Endothelial cell of umbilical vein (primary cell): ENCODE data around the gene ZBP1. TPM values are rescaled to one million over a fixed set of nuclear protein-coding genes. Genes with fewer than 3 reads are reported as not detected.

Experiments
- BruUV-seq: library from RNA; stranded (reverse); fragments of 400-500 nt; replicated peaks from 2 replicates; lab custom pipeline; 2021; lab: Mats Ljungman, UMichigan
- CTCF ChIA-PET: fragments of 300-600, 350-600 bp; sonication (Branson Sonifier 250); formaldehyde crosslinking; loops from one replicate; lab custom pipeline; 2021; ENCODE audit warnings: antibody characterized with exemption, inconsistent platforms; lab: Charles Lee
- POLR2A ChIA-PET: fragments of 300-600, 350-600 bp; sonication (Branson Sonifier 250); formaldehyde crosslinking; loops from one replicate; lab custom pipeline; 2021; ENCODE audit warnings: antibody characterized with exemption, inconsistent platforms; lab: Charles Lee
- DNase-seq: peaks from one replicate; pipeline ENCODE4 v3.0.0-alpha.2; 2011; ENCODE audit warnings: low read depth, low spot score
- FAIRE-seq: peaks from 2 replicates; lab custom pipeline; 2011; peaks lifted over from hg19 to GRCh38; lab: Jason Lieb, UNC
- H2AFZ ChIP-seq: 2 replicates; pipeline ENCODE4 v1.6.0; 2012; ENCODE audit warnings: low read depth, low read length, control low read depth, inconsistent platforms
- H3K27ac ChIP-seq: 2 replicates; pipeline ENCODE4 v1.5.1; 2011; ENCODE audit warnings: low read depth, mild to moderate bottlenecking, control low read depth, low read length, moderate library complexity; ENCODE audit not compliant: insufficient read depth
- H3K27me3 ChIP-seq, 2 experiments: 2 replicates each; pipeline versions ENCODE4 v1.6.0 to v1.6.1; 2011; ENCODE audit warnings: low read length in 2 of 2, mixed read lengths in 1 of 2; ENCODE audit not compliant: control insufficient read depth in 2 of 2, insufficient read depth in 2 of 2
- H3K36me3 ChIP-seq, 2 experiments: 2 replicates in 1 of 2; 3 replicates in 1 of 2; pipeline ENCODE4 v1.5.1; 2011; ENCODE audit warnings: low read length in 2 of 2, mild to moderate bottlenecking in 1 of 2, moderate library complexity in 1 of 2; ENCODE audit not compliant: control insufficient read depth in 2 of 2, insufficient read depth in 2 of 2; ENCODE audit errors: extremely low read depth in 1 of 2
- H3K4me1 ChIP-seq: 3 replicates; pipeline ENCODE4 v1.5.1; 2011; ENCODE audit warnings: mild to moderate bottlenecking, low read length; ENCODE audit not compliant: control insufficient read depth, insufficient read depth; ENCODE audit errors: extremely low read depth
- H3K4me2 ChIP-seq: 2 replicates; pipeline ENCODE4 v1.6.1; 2011; ENCODE audit warnings: low read length, control low read depth, mixed read lengths; ENCODE audit not compliant: insufficient read depth
- H3K4me3 ChIP-seq, 3 experiments: fragments of 200-600 bp in 1 of 3; sonication (generic), shearing (Covaris generic) in 1 of 3; replicated peaks in 1 of 3; 2 replicates each; pipeline ENCODE4 v1.5.1; 2011 to 2016; ENCODE audit warnings: control low read depth in 3 of 3, low read length in 3 of 3, mild to moderate bottlenecking in 2 of 3, inconsistent platforms in 1 of 3, low read depth in 1 of 3, moderate library complexity in 1 of 3; ENCODE audit not compliant: insufficient read depth in 1 of 3
- H3K79me2 ChIP-seq: 2 replicates; pipeline ENCODE4 v1.6.0; 2012; ENCODE audit warnings: low read length, inconsistent platforms; ENCODE audit not compliant: control insufficient read depth, insufficient read depth
- H3K9ac ChIP-seq: replicated peaks from 2 replicates; pipeline ENCODE3; 2011; ENCODE audit warnings: low read length, control low read depth; ENCODE audit not compliant: insufficient read depth; ENCODE audit errors: extremely low read depth
- H3K9me1 ChIP-seq: replicated peaks from 3 replicates; pipeline ENCODE4 v1.6.0; 2011; ENCODE audit warnings: mild to moderate bottlenecking, low read length; ENCODE audit not compliant: control insufficient read depth, insufficient read depth; ENCODE audit errors: extremely low read depth
- H3K9me3 ChIP-seq: replicated peaks from 2 replicates; pipeline ENCODE4 v1.5.1; 2012; ENCODE audit warnings: low read length, inconsistent platforms; ENCODE audit not compliant: control insufficient read depth, insufficient read depth
- H4K20me1 ChIP-seq: replicated peaks from 2 replicates; pipeline ENCODE3; 2011; ENCODE audit warnings: mild to moderate bottlenecking, low read length; ENCODE audit not compliant: control insufficient read depth, insufficient read depth; ENCODE audit errors: extremely low read depth
- EZH2 ChIP-seq: IDR thresholded peaks from 2 replicates; pipeline ENCODE4 v1.6.1; 2012; ENCODE audit warnings: borderline replicate concordance, low read depth, mild to moderate bottlenecking, moderate library complexity, low read length, inconsistent platforms; ENCODE audit not compliant: severe bottlenecking
- FOS ChIP-seq: IDR thresholded peaks from 2 replicates; pipeline ENCODE4 v1.6.1; 2011; ENCODE audit warnings: mild to moderate bottlenecking, low read length, moderate library complexity, borderline replicate concordance; ENCODE audit not compliant: insufficient read depth
- GATA2 ChIP-seq: IDR thresholded peaks from 2 replicates; pipeline ENCODE4 v1.7.0; 2011; ENCODE audit warnings: low read depth, mild to moderate bottlenecking, moderate library complexity, mixed read lengths, low read length; ENCODE audit not compliant: insufficient read length, insufficient read depth
- JUN ChIP-seq: IDR thresholded peaks from 2 replicates; pipeline ENCODE4 v1.6.1; 2011; ENCODE audit warnings: borderline replicate concordance, low read depth; ENCODE audit not compliant: insufficient read length, insufficient read depth
- MAX ChIP-seq: IDR thresholded peaks from 2 replicates; pipeline ENCODE4 v1.6.1; 2011; ENCODE audit not compliant: insufficient read depth, insufficient read length
- POLR2A ChIP-seq: IDR thresholded peaks from 2 replicates; pipeline ENCODE4 v1.6.1; 2012; ENCODE audit warnings: low read depth, mild to moderate bottlenecking, control low read depth, low read length
- POLR2AphosphoS5 ChIP-seq: IDR thresholded peaks from 2 replicates; pipeline ENCODE4 v1.6.1; 2012; ENCODE audit warnings: low read depth, mild to moderate bottlenecking, control low read depth, low read length, moderate library complexity; ENCODE audit not compliant: insufficient read depth
- dilution Hi-C: fragments of 300-500 bp; cut with MboI; formaldehyde crosslinking; loops from one replicate; pipeline ENCODE4 v1.15.0; 2019; ENCODE audit warnings: low sequenced_read_pairs; ENCODE audit not compliant: extremely low pct_ligation_motif_present
- intact Hi-C: fragments of 100-400 bp; cut with micrococcal nuclease; formaldehyde crosslinking; loops from one replicate; pipeline ENCODE4 v1.10.0; 2022
- polyA plus RNA-seq, 4 experiments: library from polyadenylated mRNA; depleted of rRNA in 3 of 4; stranded (reverse) in 3 of 4; unstranded in 1 of 4; fragments of >200 nt; gene quantifications; 2 replicates each; pipeline versions ENCODE4 v1.2.1 to v1.2.3, GENCODE V29; 2011 to 2012; ENCODE audit warnings: missing spikeins in 1 of 4
- total RNA-seq: library from RNA; stranded (reverse); gene quantifications from 2 replicates; pipeline ENCODE4 v1.2.3, GENCODE V29; 2021

The ZBP1 gene
- total and polyA plus RNA-seq, 2 donors (not counting 3 experiments of a cell fraction or from before 2014, with no cell fraction given), result not detected

GRCh38 chr20:57649617-57650015 is 29.4 kb upstream of the ZBP1 start:
- FAIRE-seq, result no peak
- no peak overlapping the region for H3K9ac ChIP-seq
- H3K4me3 ChIP-seq, result no peak overlapping the region
- DNase-seq, result no peak
- H3K27me3 ChIP-seq, result no peaks in the 10 kb centered on the region
- H3K9me3 ChIP-seq, result no peaks in the 10 kb centered on the region
- no peaks in the 10 kb centered on the region for H3K9me1 ChIP-seq
- H3K36me3 ChIP-seq, result peaks cover 3 to 16% of the 10 kb centered on the region in 2 experiments
- dilution Hi-C loops, result loop anchor here (25.0 kb wide), 1 partner anchor 438 kb away; no protein-coding TSS in a partner anchor
- H2AFZ ChIP-seq, result no peak overlapping the region
- POLR2A ChIA-PET, result no interaction called here
- H3K79me2 ChIP-seq, result no peaks in the 10 kb centered on the region
- H3K27ac ChIP-seq, result no peak overlapping the region
- no peaks in the 10 kb centered on the region for H3K4me1 ChIP-seq
- TF ChIP-seq GATA2 (no peak), POLR2A (no peak), MAX (no peak), JUN (no peak), EZH2 (no peak), POLR2AphosphoS5 (no peak)
- BruUV-seq, result no TSS peak
- no peaks in the 10 kb centered on the region for H4K20me1 ChIP-seq
- CTCF ChIA-PET, result interaction anchor here (1.0 kb wide), 1 partner anchor 530 kb away, joined by 3 read pairs; no protein-coding TSS in a partner anchor
- intact Hi-C loops, result loop anchor here (10.0 kb wide), 1 partner anchor 215 kb away; no protein-coding TSS in a partner anchor
- no peak overlapping the region for H3K4me2 ChIP-seq

- no peaks in the 10 kb centered on the region for H3K9me3 ChIP-seq
- H3K36me3 ChIP-seq, result peaks cover 3 to 16% of the 10 kb centered on the region in 2 experiments
- CTCF ChIA-PET, result interaction anchor here (1.5 to 1.6 kb wide), 2 partner anchors 26 to 531 kb away, joined by 4 to 6 read pairs; no protein-coding TSS in a partner anchor
- no peak overlapping the region for H3K4me3 ChIP-seq
- H4K20me1 ChIP-seq, result no peaks in the 10 kb centered on the region
- H3K4me1 ChIP-seq, result no peaks in the 10 kb centered on the region
- H3K27me3 ChIP-seq, result no peaks in the 10 kb centered on the region
- DNase-seq, result no peak
- H3K4me2 ChIP-seq, result no peak overlapping the region
- intact Hi-C loops, result no loop called here
- H3K9me1 ChIP-seq, result no peaks in the 10 kb centered on the region
- no TSS peak for BruUV-seq
- H2AFZ ChIP-seq, result no peak overlapping the region
- no peak overlapping the region for H3K27ac ChIP-seq
- dilution Hi-C loops, result loop anchor here (25.0 kb wide), 1 partner anchor 438 kb away; no protein-coding TSS in a partner anchor
- POLR2A ChIA-PET, result no interaction called here
- no peak for FAIRE-seq
- H3K79me2 ChIP-seq, result no peaks in the 10 kb centered on the region
- H3K9ac ChIP-seq, result no peak overlapping the region
- TF ChIP-seq GATA2 (no peak), FOS (no peak), EZH2 (no peak)
Observed at GRCh38 chr20:57648878-57649616, 28.8 kb upstream of the ZBP1 start.
